Panc1 (cell line): ENCODE data around the gene TEX54.

Source experiments
- CTCF ChIP-seq: fragments of 450-650 bp; IDR thresholded peaks from 2 replicates; pipeline ENCODE4 v1.5.1; 2017; ENCODE audit warnings: mild to moderate bottlenecking
- POLR2AphosphoS5 ChIP-seq: IDR thresholded peaks from 2 replicates; pipeline ENCODE4 v1.6.1; 2012; ENCODE audit warnings: mild to moderate bottlenecking, low read depth, low read length, moderate library complexity
- TCF7L2 ChIP-seq: IDR thresholded peaks from 2 replicates; pipeline ENCODE4 v1.6.1; 2011; ENCODE audit warnings: mild to moderate bottlenecking, low read depth, low read length, inconsistent platforms

GRCh38 chr11:62846177-62846576, 13.5 kb upstream of the TEX54 start:
- no peak for TF ChIP-seq POLR2AphosphoS5
- no peak for TF ChIP-seq CTCF
- TF ChIP-seq TCF7L2, result no peak
